Esophagus muscularis mucosa (tissue), 4 donors: ENCODE data around the gene NARF. TPM values are rescaled to one million over a fixed set of nuclear protein-coding genes. Genes with fewer than 3 reads are reported as not detected.
A peak's percentile ranks its signal among the peaks of the same experiment; 100 is the strongest.
"Not testable (repeated sequence)": the region's sequence is repeated elsewhere in the genome, so short reads cannot be mapped to it uniquely, and the experiment has no call there.

Experiments used
- DNase-seq: peaks from one replicate; pipeline ENCODE4 v3.0.0-alpha.2; 2017; ENCODE audit errors: extremely low spot score
- H3K27ac ChIP-seq, 4 donors: fragments of 200-600 bp; sonication (generic); replicated peaks in 1 of 4; 1 replicate in 3 of 4; 2 replicates in 1 of 4; pipeline ENCODE4 v1.5.1; 2016 to 2019; ENCODE audit warnings: mild to moderate bottlenecking in 1 of 4
- H3K27me3 ChIP-seq, 4 donors: fragments of 200-600 bp; sonication (generic); one replicate each; pipeline versions ENCODE4 v1.5.1 to v1.6.0; 2016 to 2019
- H3K36me3 ChIP-seq, 4 donors: fragments of 200-600 bp; sonication (generic); one replicate each; pipeline ENCODE4 v1.5.1; 2016 to 2019
- H3K4me1 ChIP-seq, 4 donors: fragments of 200-600 bp; sonication (generic); one replicate each; pipeline ENCODE4 v1.5.1; 2016 to 2019
- H3K4me3 ChIP-seq, 4 donors: fragments of 200-600 bp; sonication (generic); 1 replicate in 2 of 4; 2 replicates in 2 of 4; pipeline ENCODE4 v1.5.1; 2016 to 2019; ENCODE audit warnings: mild to moderate bottlenecking in 4 of 4, moderate library complexity in 1 of 4
- H3K9me3 ChIP-seq, 4 donors: fragments of 200-600 bp; sonication (generic); 1 replicate in 3 of 4; 2 replicates in 1 of 4; pipeline ENCODE4 v1.5.1; 2016 to 2019
- EP300 ChIP-seq: sonication (generic); formaldehyde crosslinking; IDR thresholded peaks from one replicate; pipeline ENCODE4 v1.6.1; 2017; ENCODE audit warnings: antibody characterized with exemption
- POLR2A ChIP-seq: fragments of 450-650 bp; IDR thresholded peaks from one replicate; pipeline ENCODE4 v1.6.1; 2017; ENCODE audit warnings: antibody characterized with exemption, moderate library complexity, mild to moderate bottlenecking, low read depth
- POLR2AphosphoS5 ChIP-seq, 2 donors: sonication (generic); formaldehyde crosslinking; IDR thresholded peaks; one replicate each; pipeline ENCODE4 v1.6.1; 2017; ENCODE audit warnings: antibody characterized with exemption in 2 of 2
- WGBS: methylation state at CpG from one replicate; pipeline ENCODE4 v1.1.5; 2018; 5-methylcytosine and 5-hydroxymethylcytosine counted together
- intact Hi-C: fragments of 100-400 bp; cut with DNase I; formaldehyde crosslinking; loops from one replicate; pipeline ENCODE4 v1.15.1; 2023
- total RNA-seq, 4 donors: library from RNA; depleted of rRNA; stranded (reverse); fragments of >200 nt; gene quantifications; one replicate each; pipeline versions ENCODE4 v1.1.0 to v1.2.1, GENCODE V29; 2016
- TF ChIP-seq, protein P1 (sequence below), 3 experiments: fragments of 200-600 bp in 2 of 3; fragments of 450-650 bp in 1 of 3; sonication (generic) in 2 of 3; IDR thresholded peaks; one replicate each; pipeline ENCODE4 v1.5.1; 2017 to 2019; ENCODE audit warnings: antibody characterized with exemption in 3 of 3, mild to moderate bottlenecking in 2 of 3, moderate library complexity in 1 of 3

Gene NARF
- total RNA-seq, 4 donors from 2014 or later = 26.2 to 30.9 (median 29.3) TPM

DNA sequence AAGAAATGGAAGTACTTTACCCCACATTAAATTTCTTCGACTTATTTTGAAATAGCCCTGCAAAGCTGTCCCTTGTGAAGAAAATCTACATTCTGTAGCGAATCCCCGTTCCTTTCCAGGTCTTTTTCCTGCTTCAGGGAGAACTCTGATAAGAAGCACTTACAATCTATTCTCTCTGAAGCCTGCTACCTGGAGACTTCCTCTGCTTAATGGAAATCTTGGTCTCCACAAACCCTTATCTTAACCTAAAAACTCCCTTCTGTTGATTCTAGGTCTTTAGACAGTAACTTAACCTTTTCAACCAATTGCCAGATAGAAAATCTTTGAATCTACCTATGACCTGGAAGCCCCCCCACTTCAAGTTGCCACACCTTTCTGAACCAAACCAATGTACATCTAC lies 6.4 kb upstream of the NARF start:
- Histone ChIP-seq H3K4me1 (peaks cover 20 to 38% (median 32%) of the 10 kb centered on the region in 4 donors), H3K27ac (peak overlapping the region in 2 of 4 donors; percentile 92 to 97), H3K9me3 (no peaks in the 10 kb centered on the region), H3K27me3 (no peaks in the 10 kb centered on the region), H3K4me3 (no peak overlapping the region), H3K36me3 (peaks cover 0 to 9% (median 6%) of the 10 kb centered on the region in 4 donors)
- TF ChIP-seq POLR2A = no peak
- TF ChIP-seq, protein P1, sequence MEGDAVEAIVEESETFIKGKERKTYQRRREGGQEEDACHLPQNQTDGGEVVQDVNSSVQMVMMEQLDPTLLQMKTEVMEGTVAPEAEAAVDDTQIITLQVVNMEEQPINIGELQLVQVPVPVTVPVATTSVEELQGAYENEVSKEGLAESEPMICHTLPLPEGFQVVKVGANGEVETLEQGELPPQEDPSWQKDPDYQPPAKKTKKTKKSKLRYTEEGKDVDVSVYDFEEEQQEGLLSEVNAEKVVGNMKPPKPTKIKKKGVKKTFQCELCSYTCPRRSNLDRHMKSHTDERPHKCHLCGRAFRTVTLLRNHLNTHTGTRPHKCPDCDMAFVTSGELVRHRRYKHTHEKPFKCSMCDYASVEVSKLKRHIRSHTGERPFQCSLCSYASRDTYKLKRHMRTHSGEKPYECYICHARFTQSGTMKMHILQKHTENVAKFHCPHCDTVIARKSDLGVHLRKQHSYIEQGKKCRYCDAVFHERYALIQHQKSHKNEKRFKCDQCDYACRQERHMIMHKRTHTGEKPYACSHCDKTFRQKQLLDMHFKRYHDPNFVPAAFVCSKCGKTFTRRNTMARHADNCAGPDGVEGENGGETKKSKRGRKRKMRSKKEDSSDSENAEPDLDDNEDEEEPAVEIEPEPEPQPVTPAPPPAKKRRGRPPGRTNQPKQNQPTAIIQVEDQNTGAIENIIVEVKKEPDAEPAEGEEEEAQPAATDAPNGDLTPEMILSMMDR (IDR thresholded peaks at IDR 0.05) = no peak
- no peak for TF ChIP-seq EP300
- no peak for TF ChIP-seq POLR2AphosphoS5 (IDR thresholded peaks at IDR 0.05)
- DNase-seq = no peak
- 96% methylated on average over 3 of the region's 3 CpGs for WGBS
- intact Hi-C loops = no loop called here

DNA sequence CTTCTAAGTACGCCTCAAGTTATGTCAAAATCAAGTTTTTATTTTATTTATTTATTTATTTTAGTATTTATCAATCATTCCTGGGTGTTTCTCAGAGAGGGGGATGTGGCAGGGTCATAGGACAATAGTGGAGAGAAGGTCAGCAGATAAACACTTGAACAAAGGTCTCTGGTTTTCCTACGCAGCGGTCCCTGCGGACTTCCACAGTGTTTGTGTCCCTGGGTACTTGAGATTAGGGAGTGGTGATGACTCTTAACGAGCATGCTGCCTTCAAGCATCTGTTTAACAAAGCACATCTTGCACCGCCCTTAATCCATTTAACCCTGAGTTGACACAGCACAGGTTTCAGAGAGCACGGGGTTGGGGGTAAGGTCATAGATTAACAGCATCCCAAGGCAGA lies 5.4 kb upstream of the NARF start:
- H3K9me3 ChIP-seq, DNase-seq, intact Hi-C loops, H3K36me3 ChIP-seq, H3K27ac ChIP-seq, H3K4me3 ChIP-seq, H3K27me3 ChIP-seq: not testable (repeated sequence)
- H3K4me1 ChIP-seq = peaks cover 26 to 46% (median 39%) of the 10 kb centered on the region in 4 donors
- WGBS = 92% methylated on average over 7 of the region's 7 CpGs

DNA sequence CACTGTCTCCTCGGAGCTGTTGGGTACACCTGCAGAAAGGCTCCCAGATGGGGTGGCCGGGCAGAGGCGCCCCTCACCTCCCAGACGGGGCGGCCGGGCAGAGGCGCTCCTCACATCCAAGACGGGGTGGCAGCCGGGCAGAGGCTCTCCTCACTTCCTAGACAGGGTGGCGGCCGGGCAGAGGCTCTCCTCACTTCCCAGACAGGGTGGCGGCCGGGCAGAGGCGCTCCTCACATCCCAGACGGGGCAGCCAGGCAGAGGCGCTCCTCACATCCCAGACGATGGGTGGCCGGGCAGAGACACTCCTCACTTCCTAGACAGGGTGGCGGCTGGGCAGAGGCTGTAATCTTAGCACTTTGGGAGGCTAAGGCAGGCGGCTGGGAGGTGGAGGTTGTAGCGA lies 4.8 kb upstream of the NARF start:
- DNase-seq, H3K27me3 ChIP-seq, H3K27ac ChIP-seq, intact Hi-C loops, H3K9me3 ChIP-seq, H3K4me3 ChIP-seq, H3K36me3 ChIP-seq: not testable (repeated sequence)
- 96% methylated on average over 11 of the region's 21 CpGs for WGBS
- H3K4me1 ChIP-seq = peaks cover 26 to 46% (median 39%) of the 10 kb centered on the region in 4 donors

DNA sequence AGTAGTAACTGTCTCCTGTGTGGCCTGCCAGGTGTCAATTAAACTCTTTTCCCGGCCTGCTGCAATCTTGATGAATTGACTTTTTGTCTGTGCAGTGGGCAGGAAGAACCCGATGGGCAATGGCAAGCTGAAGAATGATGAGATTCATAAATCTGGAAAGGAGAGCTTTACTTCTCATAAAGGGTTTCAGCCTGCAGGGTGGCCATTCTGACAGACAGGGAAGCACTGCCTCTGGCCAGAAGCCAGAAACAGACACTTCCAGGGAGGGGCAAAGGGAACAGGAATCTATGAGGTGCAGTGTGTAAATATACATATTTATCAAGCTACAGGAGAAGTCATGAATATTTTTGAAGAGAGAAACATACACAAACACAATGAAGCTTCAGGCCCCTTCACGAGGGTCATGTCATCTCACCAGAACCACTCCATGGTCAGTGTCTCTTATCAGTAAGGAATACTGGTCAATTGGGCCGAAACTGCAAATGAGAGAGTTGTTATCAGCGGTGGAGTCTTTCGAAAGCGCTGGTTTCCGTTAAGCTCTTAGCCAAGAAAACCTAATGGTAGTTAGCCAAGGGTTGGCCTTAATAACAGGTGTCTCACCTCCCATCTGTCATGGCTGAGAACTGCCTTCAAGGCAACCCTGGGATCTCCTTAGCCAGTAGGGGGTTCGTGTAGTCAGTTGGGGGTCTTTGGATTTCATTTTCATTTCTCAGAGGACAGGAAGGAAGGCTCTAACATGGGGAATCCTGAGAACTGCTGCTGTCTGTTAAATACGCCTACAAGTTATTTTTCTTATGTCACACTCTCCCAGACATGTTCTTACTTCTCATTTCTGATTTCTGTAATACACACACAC lies 1.2 kb upstream of the NARF start:
- H3K4me1 ChIP-seq = peaks cover 20 to 36% (median 31%) of the 10 kb centered on the region in 4 donors
- H3K27ac ChIP-seq = peak overlapping the region; percentile 99 to 100 (median 100)
- TF ChIP-seq POLR2AphosphoS5 (IDR thresholded peaks at IDR 0.05) (no peak), POLR2A (no peak), EP300 (no peak)
- TF ChIP-seq, protein P1 (IDR thresholded peaks at IDR 0.05) = no peak
- WGBS = 44% methylated on average over 10 of the region's 10 CpGs
- intact Hi-C loops = no loop called here
- H3K9me3 ChIP-seq = no peaks in the 10 kb centered on the region
- H3K36me3 ChIP-seq = peaks cover 21 to 26% (median 24%) of the 10 kb centered on the region in 4 donors
- DNase-seq = no peak
- H3K4me3 ChIP-seq = peak overlapping the region; percentile 84 to 99 (median 97)
- no peaks in the 10 kb centered on the region for H3K27me3 ChIP-seq

DNA sequence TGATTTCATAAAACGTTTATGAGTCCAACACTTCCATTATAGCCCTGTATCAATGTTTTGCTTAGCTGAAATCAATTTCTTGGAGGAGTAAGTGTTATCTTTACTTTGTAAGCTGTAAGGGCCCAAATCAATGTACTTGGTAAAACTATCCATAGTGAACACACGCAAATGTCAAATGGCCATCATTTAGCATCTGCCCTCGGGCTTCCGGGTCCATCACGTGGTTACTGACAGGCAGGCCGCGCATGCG lies 687 bp upstream of the NARF start:
- intact Hi-C loops = no loop called here
- Histone ChIP-seq H3K4me3 (peak overlapping the region; percentile 84 to 99 (median 97)), H3K27me3 (no peaks in the 10 kb centered on the region), H3K9me3 (no peaks in the 10 kb centered on the region), H3K36me3 (peaks cover 24 to 32% (median 28%) of the 10 kb centered on the region in 4 donors), H3K4me1 (peaks cover 20 to 37% (median 31%) of the 10 kb centered on the region in 4 donors), H3K27ac (peak overlapping the region; percentile 99 to 100 (median 100))
- TF ChIP-seq, protein P1 (IDR thresholded peaks at IDR 0.05) = no peak
- peak in 1 of 2 donors; percentile 91 for TF ChIP-seq POLR2AphosphoS5 (IDR thresholded peaks at IDR 0.05)
- 0% methylated on average over 8 of the region's 8 CpGs for WGBS
- no peak for DNase-seq
